Mammary epithelial cell (primary cell): ENCODE measurements around the gene KIT.

Experiments
- CTCF ChIP-seq, 2 donors: IDR thresholded peaks in 1 of 2; conservative IDR thresholded peaks in 1 of 2; 2 replicates each; pipeline ENCODE4 v1.5.1; 2011 to 2012; ENCODE audit warnings: inconsistent platforms in 2 of 2, low read length in 2 of 2, mild to moderate bottlenecking in 2 of 2, control low read depth in 1 of 2, low read depth in 1 of 2; ENCODE audit not compliant: insufficient read depth in 1 of 2; ENCODE audit errors: extremely low read depth in 1 of 2
- EZH2 ChIP-seq: IDR thresholded peaks from 2 replicates; pipeline ENCODE4 v1.6.1; 2012; ENCODE audit warnings: low read length, inconsistent platforms, borderline replicate concordance

- TF ChIP-seq CTCF (conservative IDR thresholded peaks at IDR 0.05 in 1 of 2, IDR thresholded peaks at IDR 0.05 in 1 of 2; ENCODE audit: extremely low read depth in 1 of 2, insufficient read depth in 1 of 2, low read depth in 1 of 2, low read length in 2 of 2) = no peak
- no peak for TF ChIP-seq EZH2
These were observed 13.6 kb upstream of the KIT start for GRCh38 chr4:54643958-54644751.
